Thyroid gland (tissue), 4 donors: Measurements from ENCODE around the gene SLC30A2.

Source experiments
- CTCF ChIP-seq, 6 experiments: fragments of 200-600 bp in 3 of 6; fragments of 450-650 bp in 3 of 6; sonication (generic) in 3 of 6; IDR thresholded peaks; one replicate each; pipeline ENCODE4 v1.5.1; 2016 to 2019; ENCODE audit warnings: antibody characterized with exemption in 6 of 6, mild to moderate bottlenecking in 2 of 6, inconsistent platforms in 1 of 6, moderate library complexity in 1 of 6
- POLR2A ChIP-seq, 2 donors: fragments of 450-650 bp; IDR thresholded peaks; one replicate each; pipeline ENCODE4 v1.6.1; 2017; ENCODE audit warnings: antibody characterized with exemption in 2 of 2, mild to moderate bottlenecking in 2 of 2, moderate library complexity in 1 of 2

GRCh38 chr1:26036756-26037281 lies 9.1 kb downstream of the SLC30A2 start:
- no peak for TF ChIP-seq CTCF (IDR thresholded peaks at IDR 0.05)
- no peak for TF ChIP-seq POLR2A (IDR thresholded peaks at IDR 0.05)
